ENCODE data around the gene CASR.
A peak's percentile ranks its signal among the peaks of the same experiment; 100 is the strongest.

CASR gene

GRCh38 chr3:122235147-122235546 is 51.7 kb downstream of the CASR start:
- H3K4me3 ChIP-seq (ENCODE audit: low read depth, low read length): no peak overlapping the region
- no peak overlapping the region for H4K91ac ChIP-seq (ENCODE audit: low read depth, low read length)
- H4K12ac ChIP-seq (ENCODE audit: low read depth, low read length): no peak overlapping the region
- no peak overlapping the region for H2AK5ac ChIP-seq (ENCODE audit: low read length)
- H3K18ac ChIP-seq (ENCODE audit: low read length): no peak overlapping the region
- no peaks in the 10 kb centered on the region for H3K79me2 ChIP-seq (ENCODE audit: control insufficient read depth, insufficient read depth, low read length, poor library complexity)
- no peak overlapping the region for H4K8ac ChIP-seq (ENCODE audit: low read depth, low read length)
- H3K79me1 ChIP-seq (ENCODE audit: low read length): no peaks in the 10 kb centered on the region
- H3K4ac ChIP-seq (ENCODE audit: low read depth, low read length): no peak overlapping the region
- H3K14ac ChIP-seq (ENCODE audit: low read length): no peak overlapping the region
- peaks cover 0 to 4% of the 10 kb centered on the region in 2 experiments for H3K4me1 ChIP-seq (ENCODE audit: control insufficient read depth in 1 of 2, insufficient read depth in 2 of 2, low read length in 2 of 2)
- no peak overlapping the region for H2BK5ac ChIP-seq (ENCODE audit: low read depth, low read length, poor library complexity)
- no peak overlapping the region for H3K4me2 ChIP-seq (ENCODE audit: low read length)
- H2BK120ac ChIP-seq (ENCODE audit: insufficient read depth, low read length, poor library complexity): no peak overlapping the region
- H3K9me3 ChIP-seq (ENCODE audit: insufficient read depth, low read depth, low read length): peaks cover 2% of the 10 kb centered on the region
- no peak overlapping the region for H3K9ac ChIP-seq (ENCODE audit: low read length)
- no peak overlapping the region for H3K27ac ChIP-seq (ENCODE audit: low read depth, low read length)
- DNase-seq: no peak
- H3K27me3 ChIP-seq (ENCODE audit: insufficient read depth, low read length): peaks cover 2% of the 10 kb centered on the region
- no peak overlapping the region for H3K23ac ChIP-seq (ENCODE audit: low read length)
- no CpG with 5 or more reads among the region's 3 CpGs for whole genome bisulfite sequencing (ENCODE audit: extremely low coverage, insufficient coverage, insufficient read length)
- H2BK12ac ChIP-seq (ENCODE audit: low read length): no peak overlapping the region
- no peaks in the 10 kb centered on the region for H3K36me3 ChIP-seq (ENCODE audit: control insufficient read depth in 1 of 2, insufficient read depth in 2 of 2, low read length in 2 of 2)
- no peak overlapping the region for H2AFZ ChIP-seq (ENCODE audit: insufficient read depth, low read length, poor library complexity)

DNA sequence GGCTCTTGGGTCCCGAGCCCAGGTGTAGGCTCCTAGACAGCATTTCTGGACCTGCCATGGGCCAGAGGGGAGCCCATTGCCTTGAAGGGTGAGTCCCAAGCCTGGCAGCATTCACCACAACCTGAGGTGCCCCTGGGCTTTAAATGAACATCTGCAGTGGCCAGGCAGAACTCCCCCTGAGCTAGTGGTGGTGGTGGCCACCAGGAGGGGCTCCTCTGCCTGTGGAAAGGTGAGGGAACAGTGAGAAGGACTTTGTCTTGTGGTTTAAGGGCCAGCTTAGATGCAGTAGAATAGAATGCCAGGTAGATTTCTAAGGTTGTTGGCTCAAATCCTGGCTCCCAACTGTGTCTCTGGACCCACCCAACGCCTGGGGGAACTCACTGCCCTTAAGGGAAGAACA is 55.6 kb downstream of the CASR start:
- Histone ChIP-seq H4K12ac (ENCODE audit: low read depth, low read length) (no peak overlapping the region), H3K4me2 (ENCODE audit: low read length) (no peak overlapping the region), H2AK5ac (ENCODE audit: low read length) (no peak overlapping the region), H3K9me3 (ENCODE audit: insufficient read depth, low read depth, low read length) (peaks cover 2% of the 10 kb centered on the region), H3K9ac (ENCODE audit: low read length) (no peak overlapping the region), H3K27ac (ENCODE audit: low read depth, low read length) (no peak overlapping the region), H3K23ac (ENCODE audit: low read length) (no peak overlapping the region), H3K4me1 (ENCODE audit: control insufficient read depth in 1 of 2, insufficient read depth in 2 of 2, low read length in 2 of 2) (no peaks in the 10 kb centered on the region), H3K79me1 (ENCODE audit: low read length) (no peaks in the 10 kb centered on the region), H4K8ac (ENCODE audit: low read depth, low read length) (no peak overlapping the region), H2AFZ (ENCODE audit: insufficient read depth, low read length, poor library complexity) (no peak overlapping the region), H4K91ac (ENCODE audit: low read depth, low read length) (no peak overlapping the region), H2BK5ac (ENCODE audit: low read depth, low read length, poor library complexity) (no peak overlapping the region), H3K18ac (ENCODE audit: low read length) (no peak overlapping the region), H2BK120ac (ENCODE audit: insufficient read depth, low read length, poor library complexity) (no peak overlapping the region), H3K27me3 (ENCODE audit: insufficient read depth, low read length) (peaks cover 2% of the 10 kb centered on the region), H3K4ac (ENCODE audit: low read depth, low read length) (no peak overlapping the region), H3K36me3 (ENCODE audit: control insufficient read depth in 1 of 2, insufficient read depth in 2 of 2, low read length in 2 of 2) (no peaks in the 10 kb centered on the region), H3K79me2 (ENCODE audit: control insufficient read depth, insufficient read depth, low read length, poor library complexity) (no peaks in the 10 kb centered on the region), H3K4me3 (ENCODE audit: low read depth, low read length) (no peak overlapping the region), H2BK12ac (ENCODE audit: low read length) (no peak overlapping the region), H3K14ac (ENCODE audit: low read length) (no peak overlapping the region)
- no CpG with 5 or more reads among the region's 2 CpGs for WGBS (ENCODE audit: extremely low coverage, insufficient coverage, insufficient read length)
- DNase-seq: no peak

GRCh38 chr3:122245513-122246174 is 62.2 kb downstream of the CASR start:
- no peak overlapping the region for H4K12ac ChIP-seq (ENCODE audit: low read depth, low read length)
- H4K91ac ChIP-seq (ENCODE audit: low read depth, low read length): no peak overlapping the region
- no peaks in the 10 kb centered on the region for H3K9me3 ChIP-seq (ENCODE audit: insufficient read depth, low read depth, low read length)
- no peaks in the 10 kb centered on the region for H3K27me3 ChIP-seq (ENCODE audit: insufficient read depth, low read length)
- no peaks in the 10 kb centered on the region for H3K79me2 ChIP-seq (ENCODE audit: control insufficient read depth, insufficient read depth, low read length, poor library complexity)
- no peak overlapping the region for H2BK120ac ChIP-seq (ENCODE audit: insufficient read depth, low read length, poor library complexity)
- H3K4ac ChIP-seq (ENCODE audit: low read depth, low read length): no peak overlapping the region
- H3K4me2 ChIP-seq (ENCODE audit: low read length): no peak overlapping the region
- no peaks in the 10 kb centered on the region for H3K79me1 ChIP-seq (ENCODE audit: low read length)
- H3K9ac ChIP-seq (ENCODE audit: low read length): no peak overlapping the region
- H3K4me1 ChIP-seq (ENCODE audit: control insufficient read depth in 1 of 2, insufficient read depth in 2 of 2, low read length in 2 of 2): no peaks in the 10 kb centered on the region
- H3K36me3 ChIP-seq (ENCODE audit: control insufficient read depth in 1 of 2, insufficient read depth in 2 of 2, low read length in 2 of 2): no peaks in the 10 kb centered on the region
- DNase-seq: peak in 1 of 2 donors; percentile 69
- H2BK5ac ChIP-seq (ENCODE audit: low read depth, low read length, poor library complexity): no peak overlapping the region
- H4K8ac ChIP-seq (ENCODE audit: low read depth, low read length): no peak overlapping the region
- H3K27ac ChIP-seq (ENCODE audit: low read depth, low read length): no peak overlapping the region
- H2AK5ac ChIP-seq (ENCODE audit: low read length): no peak overlapping the region
- H3K14ac ChIP-seq (ENCODE audit: low read length): no peak overlapping the region
- H2BK12ac ChIP-seq (ENCODE audit: low read length): no peak overlapping the region
- no peak overlapping the region for H3K18ac ChIP-seq (ENCODE audit: low read length)
- WGBS (ENCODE audit: extremely low coverage, insufficient coverage, insufficient read length): no CpG with 5 or more reads among the region's 7 CpGs
- H2AFZ ChIP-seq (ENCODE audit: insufficient read depth, low read length, poor library complexity): no peak overlapping the region
- no peak overlapping the region for H3K4me3 ChIP-seq (ENCODE audit: low read depth, low read length)
- H3K23ac ChIP-seq (ENCODE audit: low read length): no peak overlapping the region

DNA sequence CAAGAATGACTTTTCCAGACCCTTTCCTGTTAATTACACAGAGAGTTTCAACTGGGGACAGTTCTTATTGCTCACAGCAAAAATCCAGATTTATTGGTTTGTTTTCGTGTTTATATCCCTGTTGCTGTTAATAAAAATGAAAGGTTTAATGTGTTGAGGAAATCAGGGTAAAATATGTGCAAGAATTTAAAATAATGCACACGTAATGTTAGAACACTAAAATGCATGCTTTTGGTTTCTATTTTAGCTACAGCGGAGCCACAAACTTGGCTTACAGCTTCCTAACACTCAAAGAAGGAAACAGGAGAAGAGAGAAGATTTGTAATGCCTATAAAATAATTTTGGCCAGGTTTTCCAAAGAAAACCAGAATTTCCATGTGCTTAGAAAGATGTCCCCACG is 62.7 kb downstream of the CASR start:
- Histone ChIP-seq H3K9me3 (ENCODE audit: insufficient read depth, low read depth, low read length) (no peaks in the 10 kb centered on the region), H3K4me2 (ENCODE audit: low read length) (no peak overlapping the region), H3K27me3 (ENCODE audit: insufficient read depth, low read length) (no peaks in the 10 kb centered on the region), H3K4ac (ENCODE audit: low read depth, low read length) (no peak overlapping the region), H2BK120ac (ENCODE audit: insufficient read depth, low read length, poor library complexity) (no peak overlapping the region), H3K36me3 (ENCODE audit: control insufficient read depth in 1 of 2, insufficient read depth in 2 of 2, low read length in 2 of 2) (no peaks in the 10 kb centered on the region), H3K79me1 (ENCODE audit: low read length) (no peaks in the 10 kb centered on the region), H2BK5ac (ENCODE audit: low read depth, low read length, poor library complexity) (no peak overlapping the region), H3K79me2 (ENCODE audit: control insufficient read depth, insufficient read depth, low read length, poor library complexity) (no peaks in the 10 kb centered on the region), H2BK12ac (ENCODE audit: low read length) (no peak overlapping the region), H3K18ac (ENCODE audit: low read length) (no peak overlapping the region), H3K4me1 (ENCODE audit: control insufficient read depth in 1 of 2, insufficient read depth in 2 of 2, low read length in 2 of 2) (no peaks in the 10 kb centered on the region), H3K27ac (ENCODE audit: low read depth, low read length) (no peak overlapping the region), H3K4me3 (ENCODE audit: low read depth, low read length) (no peak overlapping the region), H2AK5ac (ENCODE audit: low read length) (no peak overlapping the region), H3K14ac (ENCODE audit: low read length) (no peak overlapping the region), H3K9ac (ENCODE audit: low read length) (no peak overlapping the region), H3K23ac (ENCODE audit: low read length) (no peak overlapping the region), H2AFZ (ENCODE audit: insufficient read depth, low read length, poor library complexity) (no peak overlapping the region), H4K91ac (ENCODE audit: low read depth, low read length) (no peak overlapping the region), H4K8ac (ENCODE audit: low read depth, low read length) (no peak overlapping the region), H4K12ac (ENCODE audit: low read depth, low read length) (no peak overlapping the region)
- WGBS (ENCODE audit: extremely low coverage, insufficient coverage, insufficient read length): no CpG with 5 or more reads among the region's 4 CpGs
- DNase-seq: no peak

Data from trophoblast cell (in vitro differentiated cells and primary cell).